NCI-H460 (cell line): ENCODE measurements around the gene PKIB. TPM values are rescaled to one million over a fixed set of nuclear protein-coding genes. Genes with fewer than 3 reads are reported as not detected.
A peak's percentile ranks its signal among the peaks of the same experiment; 100 is the strongest.

ENCODE experiments used
- DNase-seq: peaks from one replicate; pipeline ENCODE4 v3.0.0-alpha.2; 2016; ENCODE audit warnings: low read depth; ENCODE audit errors: extremely low read depth
- total RNA-seq: library from RNA; depleted of rRNA; stranded (reverse); fragments of >200 nt; shearing (Covaris generic); gene quantifications from 2 replicates; pipeline ENCODE4 v1.2.3, GENCODE V29; 2014

The PKIB gene
- total RNA-seq, 1 experiment from 2014 or later: not detected

DNA sequence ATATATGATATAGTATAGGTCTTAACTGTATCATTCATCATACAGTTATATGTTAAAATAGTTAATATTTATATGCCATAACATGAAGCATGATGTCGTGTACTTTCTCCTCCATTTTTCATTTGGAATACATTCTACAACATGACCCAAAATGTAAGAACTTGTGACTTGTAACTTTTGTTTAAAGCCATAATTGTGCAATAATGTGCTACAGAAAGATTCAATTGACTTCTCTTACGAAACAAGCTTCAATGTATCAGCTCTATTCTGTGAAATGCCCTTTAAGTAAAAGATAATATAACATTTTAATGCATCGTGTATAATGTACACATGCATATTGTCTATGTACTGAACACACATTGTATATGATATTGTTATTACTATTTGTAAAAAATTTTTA, 92.6 kb downstream of the PKIB start:
- no peak for DNase-seq

DNA sequence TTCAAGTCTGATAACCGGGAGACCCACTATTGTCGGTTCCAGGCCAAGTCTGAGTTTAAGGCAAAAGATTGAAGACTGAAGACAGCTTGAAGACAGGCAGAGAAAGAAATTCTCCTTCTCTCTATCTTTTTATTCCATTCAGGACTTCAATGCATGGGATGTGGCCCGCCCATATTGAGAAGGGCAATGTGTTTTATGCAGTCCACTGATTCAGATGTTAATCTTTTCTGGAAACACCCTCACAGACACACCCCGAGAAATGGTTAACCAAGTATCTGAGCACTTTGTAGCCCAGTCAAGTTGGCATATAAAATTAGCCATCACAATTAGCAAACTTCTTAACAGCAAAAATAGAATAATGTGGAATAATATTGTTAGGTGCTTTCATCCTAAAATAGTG, 93.9 kb downstream of the PKIB start:
- DNase-seq: no peak

DNA sequence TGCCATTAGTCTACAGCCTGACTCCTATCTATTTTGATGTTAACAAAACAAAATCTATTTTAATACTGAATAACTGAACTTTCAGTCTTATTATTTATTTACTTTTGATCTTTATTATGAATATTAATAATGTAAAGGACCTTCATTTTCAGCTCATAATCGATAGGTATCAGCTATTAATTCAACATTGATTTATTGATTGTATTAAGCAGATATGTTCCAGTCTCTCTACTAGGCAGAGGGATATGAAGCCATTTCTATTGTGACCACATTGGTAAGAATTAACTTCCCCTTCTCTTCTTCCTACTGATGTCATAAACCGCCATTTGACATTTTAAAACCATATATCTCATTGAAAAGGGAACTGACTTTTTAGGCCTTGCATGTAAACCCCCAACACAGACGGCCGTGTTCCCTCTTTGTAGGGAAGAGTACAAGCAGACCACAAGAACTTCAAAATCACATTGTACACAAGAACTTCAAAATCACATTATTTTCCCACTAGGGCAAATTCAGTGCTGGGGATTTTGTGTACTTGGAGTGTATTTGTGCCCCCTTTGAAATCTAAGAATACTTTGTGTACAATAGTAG, 99.8 kb downstream of the PKIB start:
- no peak for DNase-seq

DNA sequence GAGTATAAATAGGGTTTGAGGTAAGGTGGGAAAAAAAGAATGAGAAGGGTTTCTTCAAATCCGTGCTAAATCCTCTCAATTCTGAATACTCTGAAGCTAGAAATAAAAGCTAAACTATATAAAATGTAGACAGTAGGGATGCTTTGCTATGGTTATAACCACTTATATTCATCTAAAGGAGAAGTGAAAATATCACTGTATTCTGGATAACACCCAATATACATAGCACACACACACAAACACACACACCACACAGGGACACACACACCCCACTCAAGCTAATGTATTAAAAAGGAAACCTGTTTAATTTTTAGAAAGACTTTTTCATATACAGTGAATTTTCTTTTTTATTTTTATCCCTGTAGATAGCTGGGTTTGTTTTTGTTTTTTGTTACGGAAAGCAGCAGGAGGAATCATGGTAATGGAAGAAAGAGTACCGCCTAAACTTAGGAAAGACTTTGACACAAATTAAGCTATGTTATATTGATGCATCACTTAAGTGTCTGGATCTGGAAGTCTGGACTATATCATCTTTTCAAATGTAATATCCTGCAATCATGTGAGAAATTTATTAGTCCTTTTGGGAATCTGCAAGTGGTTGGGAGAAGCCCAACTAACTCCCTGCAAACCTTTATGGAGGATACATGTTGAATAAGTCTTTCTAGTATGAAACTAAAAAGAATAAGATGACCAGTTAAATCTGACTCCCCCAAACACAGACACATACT, 100.9 kb downstream of the PKIB start:
- no peak for DNase-seq

DNA sequence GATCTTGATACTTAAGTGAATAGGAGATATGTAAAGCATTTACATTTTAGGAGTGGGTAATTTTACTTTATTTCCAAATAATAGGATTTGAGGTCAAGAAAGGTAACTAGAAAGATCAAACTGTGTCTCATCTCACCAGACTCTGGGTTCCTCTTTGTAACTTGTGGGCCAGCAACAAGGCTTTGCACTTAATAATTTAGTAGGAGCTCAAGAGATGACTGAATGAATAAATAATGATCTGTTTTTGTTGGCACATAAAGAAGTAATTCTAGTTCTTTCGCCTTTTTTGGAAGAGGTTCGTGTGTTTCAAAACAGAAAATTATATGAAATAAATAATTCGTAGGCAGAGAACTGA, 101.9 kb downstream of the PKIB start:
- DNase-seq: no peak

GRCh38 chr6:122712448-122713137, 102.4 kb downstream of the PKIB start:
- DNase-seq: no peak

GRCh38 chr6:122713138-122713537, 102.9 kb downstream of the PKIB start:
- DNase-seq: no peak

GRCh38 chr6:122714059-122714458, 103.9 kb downstream of the PKIB start:
- DNase-seq: no peak

GRCh38 chr6:122715725-122716124, 105.5 kb downstream of the PKIB start:
- DNase-seq: no peak

DNA sequence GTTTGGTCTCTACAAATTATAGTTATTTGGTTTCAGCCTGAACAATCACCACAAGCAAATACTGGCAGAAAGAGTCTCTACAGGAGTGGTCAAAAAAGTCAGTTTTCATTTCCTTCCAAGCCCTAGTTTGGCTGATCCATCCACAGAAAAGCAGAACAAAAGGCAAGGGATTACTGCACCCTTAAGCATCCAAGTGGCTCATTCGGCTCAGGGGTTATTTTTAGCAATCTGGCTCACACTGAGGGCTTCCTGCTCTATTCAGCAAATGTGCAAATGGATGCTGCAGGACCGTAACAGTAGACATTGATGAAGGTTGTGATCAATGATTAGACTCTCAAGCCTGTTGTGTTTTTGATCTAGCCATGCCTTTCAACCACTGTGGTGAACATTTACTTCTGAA, 107.1 kb downstream of the PKIB start:
- DNase-seq: no peak

- DNase-seq: no peak
Measured at GRCh38 chr6:122718616-122719015, 108.4 kb downstream of the PKIB start.

DNA sequence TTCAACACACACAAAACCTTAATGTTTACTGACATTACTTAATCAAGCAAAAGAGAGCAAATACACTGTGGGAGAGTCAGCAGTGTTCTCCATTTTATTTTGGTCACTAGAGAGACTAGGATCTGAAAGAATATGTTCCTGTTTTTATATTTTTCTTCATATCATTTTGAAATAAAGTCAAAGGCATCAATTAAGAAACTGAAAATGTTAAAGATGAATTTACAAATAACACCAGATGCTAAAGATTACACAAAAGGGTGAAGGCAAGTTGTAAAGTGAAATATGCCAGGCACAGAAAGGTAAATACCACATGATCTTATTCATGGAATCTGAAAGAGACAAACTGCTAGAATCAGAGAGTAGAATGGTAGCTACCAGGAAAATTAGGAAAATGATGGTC, 109.0 kb downstream of the PKIB start:
- DNase-seq: no peak

- no peak for DNase-seq
Measured at GRCh38 chr6:122722746-122723145, 112.5 kb downstream of the PKIB start.

GRCh38 chr6:122726649-122727048, 116.4 kb downstream of the PKIB start:
- DNase-seq: peak; percentile 1

DNA sequence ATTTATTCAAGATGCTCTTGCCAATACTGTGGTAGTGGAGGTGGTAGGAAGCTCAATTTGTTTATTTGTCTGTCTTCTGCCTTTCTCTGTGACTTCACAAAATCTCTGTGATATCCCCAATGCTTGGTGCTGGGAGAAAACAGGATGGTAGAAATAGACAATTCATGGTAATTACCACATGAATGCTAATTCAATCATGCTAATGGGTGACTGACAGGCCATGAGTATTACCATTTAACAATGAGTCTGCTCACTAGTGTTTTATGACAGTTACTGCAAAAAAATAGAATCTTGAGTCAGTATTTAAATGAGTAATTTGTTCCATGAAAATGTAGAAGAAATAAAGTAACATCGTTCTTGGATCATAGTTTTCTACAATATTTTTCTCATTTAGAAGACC, 117.0 kb downstream of the PKIB start:
- DNase-seq: no peak

DNA sequence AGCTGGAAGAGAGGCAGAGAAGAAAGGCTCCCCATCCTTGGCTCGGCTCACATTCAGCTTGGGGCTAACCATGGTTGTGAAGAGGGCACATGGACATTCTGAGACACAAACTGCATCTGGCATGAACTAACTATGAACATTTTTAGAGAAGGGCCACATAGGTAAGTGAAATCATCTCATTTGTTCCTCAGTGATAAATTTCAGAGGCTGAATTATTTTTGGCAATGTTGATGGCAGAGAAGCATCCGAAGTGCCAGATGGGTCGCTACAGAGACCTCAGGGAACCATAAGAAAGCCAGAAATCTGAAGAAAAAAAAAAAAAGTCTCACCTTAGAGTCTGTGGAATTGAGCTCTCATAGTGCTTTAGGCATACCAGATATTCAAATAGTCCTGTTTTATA, 120.1 kb downstream of the PKIB start:
- DNase-seq: no peak

- DNase-seq: peak; percentile 27
Measured at GRCh38 chr6:122730775-122731386, 120.7 kb downstream of the PKIB start.

DNA sequence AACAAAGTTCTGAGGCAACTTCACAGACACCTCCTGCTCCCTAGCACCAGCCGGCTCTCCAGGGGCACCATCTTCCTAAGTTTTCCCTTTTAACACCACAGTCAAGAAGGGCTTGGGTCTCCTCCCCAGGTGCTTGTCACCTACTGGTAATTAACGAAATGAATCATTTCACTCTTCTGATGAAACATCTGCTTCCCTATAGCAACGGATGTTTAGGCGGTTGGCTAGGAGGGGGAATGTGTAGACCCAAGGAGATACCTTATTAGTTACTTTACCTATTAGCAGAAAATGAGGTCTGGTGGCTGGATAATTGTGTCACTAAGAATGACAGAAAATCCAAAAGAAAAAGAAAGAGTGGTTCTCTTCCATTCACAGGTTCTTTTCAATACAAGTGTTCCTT, 123.1 kb downstream of the PKIB start:
- DNase-seq: no peak

DNA sequence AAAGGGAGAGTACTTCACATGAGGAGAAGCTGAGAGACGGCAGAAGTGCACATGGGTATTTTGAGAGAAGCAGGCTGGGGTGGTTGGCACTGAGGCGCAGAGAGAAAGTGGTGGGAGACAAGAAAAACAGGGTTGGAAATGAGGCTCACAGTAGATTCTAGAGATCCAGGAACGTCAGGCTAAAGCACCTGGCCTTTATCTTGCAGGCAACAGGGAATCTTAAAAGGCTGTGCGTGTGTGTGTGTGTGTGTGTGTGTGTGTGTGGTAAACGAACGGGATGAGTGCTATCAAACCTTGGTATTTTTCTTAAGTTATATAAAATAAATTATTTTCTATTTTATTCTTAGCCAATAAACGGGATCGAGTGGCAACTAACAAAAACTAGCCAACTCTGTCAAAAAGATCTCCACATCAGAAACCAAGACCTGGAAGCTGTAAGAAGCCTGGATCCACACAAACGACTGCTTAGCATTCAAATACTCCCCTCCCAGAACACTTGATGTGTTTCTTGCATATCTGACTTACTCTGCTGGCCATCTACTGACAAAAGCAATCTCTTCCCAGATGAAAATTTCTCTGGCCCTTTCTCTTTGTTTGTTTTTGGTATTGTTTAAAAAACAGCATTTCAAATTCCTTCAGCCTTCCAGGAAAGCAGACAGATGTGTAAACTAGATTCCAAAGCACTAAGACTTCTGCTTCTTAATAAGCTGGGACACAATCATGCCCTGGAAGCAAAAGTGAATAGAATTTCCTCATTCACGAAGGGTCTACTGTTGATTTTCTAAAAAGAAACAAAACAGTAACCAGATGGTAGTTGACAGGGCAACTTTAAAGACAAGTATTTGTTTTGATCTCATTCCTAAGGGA, 124.6 kb downstream of the PKIB start:
- no peak for DNase-seq

DNA sequence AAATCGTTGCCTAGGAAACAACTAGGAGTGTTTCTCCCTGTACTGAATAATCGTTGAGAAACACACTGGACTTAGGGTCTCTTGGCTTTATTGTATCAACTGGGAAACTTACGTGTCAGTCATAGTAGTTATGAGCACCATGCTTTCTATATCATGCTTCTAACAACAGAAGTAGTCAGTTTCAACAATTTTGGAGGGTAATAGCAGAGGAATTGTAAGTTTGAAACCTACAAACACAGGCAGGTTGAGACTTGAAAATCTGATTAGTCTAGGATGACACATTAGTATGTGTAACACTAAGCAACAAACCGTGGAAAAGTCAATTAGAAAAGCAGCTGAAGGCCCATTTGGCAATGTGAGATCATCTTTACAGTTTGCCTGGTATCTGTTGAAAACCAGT, 125.4 kb downstream of the PKIB start:
- DNase-seq: no peak

- DNase-seq: no peak
Measured at GRCh38 chr6:122736163-122736562, 126.0 kb downstream of the PKIB start.
